Parathyroid adenoma (tissue), 2 donors: ENCODE results near the gene MYO18B.

Experiments used
- H2AFZ ChIP-seq: fragments of 300-600 bp; sonication (generic); one replicate; pipeline ENCODE4 v1.7.0; 2017; ENCODE audit warnings: antibody characterized with exemption, mild to moderate bottlenecking
- H3K27ac ChIP-seq: fragments of 300-600 bp; sonication (generic); one replicate; pipeline ENCODE4 v1.7.0; 2017
- H3K27me3 ChIP-seq: fragments of 300-600 bp; sonication (generic); one replicate; pipeline ENCODE4 v1.7.0; 2017; ENCODE audit warnings: low read length; ENCODE audit not compliant: control insufficient read depth, insufficient read depth
- H3K36me3 ChIP-seq: fragments of 300-600 bp; sonication (generic); one replicate; pipeline ENCODE4 v1.7.0; 2017; ENCODE audit warnings: low read length; ENCODE audit not compliant: control insufficient read depth, insufficient read depth
- H3K4me1 ChIP-seq: fragments of 300-600 bp; sonication (generic); one replicate; pipeline ENCODE4 v1.7.0; 2017; ENCODE audit warnings: control low read depth
- H3K4me2 ChIP-seq: fragments of 300-600 bp; sonication (generic); one replicate; pipeline ENCODE4 v1.7.0; 2017; ENCODE audit warnings: low read length
- H3K4me3 ChIP-seq: fragments of 300-600 bp; sonication (generic); one replicate; pipeline ENCODE4 v1.7.0; 2017; ENCODE audit warnings: low read depth, low read length
- H3K79me2 ChIP-seq: fragments of 300-600 bp; sonication (generic); one replicate; pipeline ENCODE4 v1.7.0; 2017; ENCODE audit warnings: control low read depth
- H3K9ac ChIP-seq: fragments of 300-600 bp; sonication (generic); one replicate; pipeline ENCODE4 v1.7.0; 2017; ENCODE audit warnings: mild to moderate bottlenecking
- H3K9me3 ChIP-seq: fragments of 300-600 bp; sonication (generic); one replicate; pipeline ENCODE4 v1.7.0; 2017; ENCODE audit warnings: low read length; ENCODE audit not compliant: control insufficient read depth
- CTCF ChIP-seq: fragments of 300-600 bp; sonication (generic); IDR thresholded peaks from one replicate; pipeline ENCODE4 v1.7.0; 2017; ENCODE audit warnings: antibody characterized with exemption, mild to moderate bottlenecking
- donor health status: primary hyperparathyroidism.

MYO18B gene

GRCh38 chr22:25883482-25884033 lies 141.6 kb downstream of the MYO18B start:
- Histone ChIP-seq H3K4me3 (no peak overlapping the region), H3K9ac (no peak overlapping the region), H3K4me1 (no peaks in the 10 kb centered on the region), H3K4me2 (no peak overlapping the region), H3K27me3 (no peaks in the 10 kb centered on the region), H3K27ac (no peak overlapping the region), H3K79me2 (no peaks in the 10 kb centered on the region), H2AFZ (no peak overlapping the region), H3K9me3 (no peaks in the 10 kb centered on the region), H3K36me3 (no peaks in the 10 kb centered on the region)
- TF ChIP-seq CTCF = no peak

- H3K79me2 ChIP-seq = no peaks in the 10 kb centered on the region
- H3K9me3 ChIP-seq = no peaks in the 10 kb centered on the region
- no peak overlapping the region for H3K27ac ChIP-seq
- no peak overlapping the region for H3K4me2 ChIP-seq
- no peak overlapping the region for H3K9ac ChIP-seq
- H2AFZ ChIP-seq = no peak overlapping the region
- H3K4me1 ChIP-seq = no peaks in the 10 kb centered on the region
- no peak for TF ChIP-seq CTCF
- no peak overlapping the region for H3K4me3 ChIP-seq
- H3K36me3 ChIP-seq = no peaks in the 10 kb centered on the region
- no peaks in the 10 kb centered on the region for H3K27me3 ChIP-seq
Measured at GRCh38 chr22:25884121-25884520, 142.1 kb downstream of the MYO18B start.

- Histone ChIP-seq H3K4me3 (no peak overlapping the region), H3K4me2 (no peak overlapping the region), H3K27me3 (no peaks in the 10 kb centered on the region), H2AFZ (no peak overlapping the region), H3K9me3 (no peaks in the 10 kb centered on the region), H3K79me2 (no peaks in the 10 kb centered on the region), H3K36me3 (no peaks in the 10 kb centered on the region), H3K4me1 (no peaks in the 10 kb centered on the region), H3K27ac (no peak overlapping the region), H3K9ac (no peak overlapping the region)
- TF ChIP-seq CTCF = no peak
Measured at GRCh38 chr22:25888399-25889054, 146.5 kb downstream of the MYO18B start.

- H3K9ac ChIP-seq = no peak overlapping the region
- no peaks in the 10 kb centered on the region for H3K9me3 ChIP-seq
- no peak overlapping the region for H3K4me2 ChIP-seq
- H3K27ac ChIP-seq = no peak overlapping the region
- no peak for TF ChIP-seq CTCF
- H3K4me3 ChIP-seq = no peak overlapping the region
- H3K79me2 ChIP-seq = no peaks in the 10 kb centered on the region
- no peak overlapping the region for H2AFZ ChIP-seq
- no peaks in the 10 kb centered on the region for H3K27me3 ChIP-seq
- H3K4me1 ChIP-seq = no peaks in the 10 kb centered on the region
- no peaks in the 10 kb centered on the region for H3K36me3 ChIP-seq
Measured at GRCh38 chr22:25890651-25891050, 148.7 kb downstream of the MYO18B start.

GRCh38 chr22:25892678-25893077 lies 150.7 kb downstream of the MYO18B start:
- Histone ChIP-seq H3K4me3 (no peak overlapping the region), H2AFZ (no peak overlapping the region), H3K9me3 (no peaks in the 10 kb centered on the region), H3K9ac (no peak overlapping the region), H3K36me3 (no peaks in the 10 kb centered on the region), H3K4me2 (no peak overlapping the region), H3K27me3 (no peaks in the 10 kb centered on the region), H3K79me2 (no peaks in the 10 kb centered on the region), H3K27ac (no peak overlapping the region), H3K4me1 (no peaks in the 10 kb centered on the region)
- TF ChIP-seq CTCF = no peak
